Measurements from ENCODE around the gene MAB21L1.
A peak's percentile ranks its signal among the peaks of the same experiment; 100 is the strongest.

The MAB21L1 gene

GRCh38 chr13:35489050-35489449 is 12.6 kb upstream of the MAB21L1 start:
- Mint-ChIP-seq H3K36me3 (no peaks in the 10 kb centered on the region), H3K27ac (no peak overlapping the region), H3K4me3 (no peak overlapping the region), H3K27me3 (peaks cover 1% of the 10 kb centered on the region), H3K4me1 (no peaks in the 10 kb centered on the region), H3K9me3 (peaks cover 8% of the 10 kb centered on the region)

- Mint-ChIP-seq H3K27ac (no peak overlapping the region), H3K4me1 (no peaks in the 10 kb centered on the region), H3K9me3 (no peaks in the 10 kb centered on the region), H3K36me3 (no peaks in the 10 kb centered on the region), H3K27me3 (peaks cover 1% of the 10 kb centered on the region), H3K4me3 (no peak overlapping the region)
These were observed 8.9 kb upstream of the MAB21L1 start for GRCh38 chr13:35485424-35485823.

- H3K27ac Mint-ChIP-seq = no peak overlapping the region
- H3K4me1 Mint-ChIP-seq = no peaks in the 10 kb centered on the region
- no peaks in the 10 kb centered on the region for H3K9me3 Mint-ChIP-seq
- H3K4me3 Mint-ChIP-seq = no peak overlapping the region
- no peaks in the 10 kb centered on the region for H3K36me3 Mint-ChIP-seq
- peaks cover 4% of the 10 kb centered on the region for H3K27me3 Mint-ChIP-seq
These were observed 7.9 kb upstream of the MAB21L1 start for GRCh38 chr13:35484384-35484783.

- Mint-ChIP-seq H3K36me3 (no peaks in the 10 kb centered on the region), H3K27me3 (peaks cover 5% of the 10 kb centered on the region), H3K4me1 (no peaks in the 10 kb centered on the region), H3K9me3 (no peaks in the 10 kb centered on the region), H3K27ac (no peak overlapping the region), H3K4me3 (no peak overlapping the region)
These were observed 7.3 kb upstream of the MAB21L1 start for GRCh38 chr13:35483761-35484160.

GRCh38 chr13:35482527-35482926 is 6.0 kb upstream of the MAB21L1 start:
- Mint-ChIP-seq H3K9me3 (no peaks in the 10 kb centered on the region), H3K27ac (no peak overlapping the region), H3K36me3 (no peaks in the 10 kb centered on the region), H3K4me1 (no peaks in the 10 kb centered on the region), H3K27me3 (peaks cover 14% of the 10 kb centered on the region), H3K4me3 (no peak overlapping the region)

- peaks cover 6% of the 10 kb centered on the region for H3K4me1 Mint-ChIP-seq
- peaks cover 19% of the 10 kb centered on the region for H3K27me3 Mint-ChIP-seq
- H3K27ac Mint-ChIP-seq = no peak overlapping the region
- H3K4me3 Mint-ChIP-seq = no peak overlapping the region
- no peaks in the 10 kb centered on the region for H3K36me3 Mint-ChIP-seq
- H3K9me3 Mint-ChIP-seq = no peaks in the 10 kb centered on the region
These were observed 5.3 kb upstream of the MAB21L1 start for GRCh38 chr13:35481777-35482176.

GRCh38 chr13:35480346-35480745 is 3.9 kb upstream of the MAB21L1 start:
- H3K36me3 Mint-ChIP-seq = no peaks in the 10 kb centered on the region
- no peaks in the 10 kb centered on the region for H3K9me3 Mint-ChIP-seq
- peaks cover 20% of the 10 kb centered on the region for H3K4me1 Mint-ChIP-seq
- no peak overlapping the region for H3K27ac Mint-ChIP-seq
- H3K27me3 Mint-ChIP-seq = peaks cover 34% of the 10 kb centered on the region
- H3K4me3 Mint-ChIP-seq = no peak overlapping the region

- Mint-ChIP-seq H3K4me3 (no peak overlapping the region), H3K36me3 (no peaks in the 10 kb centered on the region), H3K27me3 (peaks cover 38% of the 10 kb centered on the region), H3K4me1 (peaks cover 20% of the 10 kb centered on the region), H3K27ac (no peak overlapping the region), H3K9me3 (no peaks in the 10 kb centered on the region)
These were observed 3.2 kb upstream of the MAB21L1 start for GRCh38 chr13:35479706-35480105.

- no peak overlapping the region for H3K4me3 Mint-ChIP-seq
These were observed 2.6 kb upstream of the MAB21L1 start for GRCh38 chr13:35479038-35479492.

GRCh38 chr13:35478271-35479037 is 2.0 kb upstream of the MAB21L1 start:
- Mint-ChIP-seq H3K9me3 (no peaks in the 10 kb centered on the region), H3K4me1 (peaks cover 20% of the 10 kb centered on the region), H3K27ac (no peak overlapping the region), H3K27me3 (peaks cover 44% of the 10 kb centered on the region), H3K4me3 (no peak overlapping the region), H3K36me3 (no peaks in the 10 kb centered on the region)

More at GRCh38 chr13:35479038-35479492, 2.6 kb upstream of the MAB21L1 start:
- Mint-ChIP-seq H3K4me1 (peaks cover 20% of the 10 kb centered on the region), H3K27me3 (peaks cover 42% of the 10 kb centered on the region), H3K36me3 (no peaks in the 10 kb centered on the region), H3K27ac (no peak overlapping the region), H3K9me3 (no peaks in the 10 kb centered on the region)

- H3K36me3 Mint-ChIP-seq = no peaks in the 10 kb centered on the region
- H3K4me1 Mint-ChIP-seq = peaks cover 20% of the 10 kb centered on the region
- H3K27ac Mint-ChIP-seq = no peak overlapping the region
- peaks cover 46% of the 10 kb centered on the region for H3K27me3 Mint-ChIP-seq
- no peak overlapping the region for H3K4me3 Mint-ChIP-seq
- H3K9me3 Mint-ChIP-seq = no peaks in the 10 kb centered on the region
These were observed 977 bp upstream of the MAB21L1 start for GRCh38 chr13:35477386-35477946.

- peaks cover 58% of the 10 kb centered on the region for H3K27me3 Mint-ChIP-seq
- H3K27ac Mint-ChIP-seq = no peak overlapping the region
- H3K9me3 Mint-ChIP-seq = peaks cover under 1% of the 10 kb centered on the region
- peak overlapping the region; percentile 75 for H3K4me3 Mint-ChIP-seq
- H3K36me3 Mint-ChIP-seq = peaks cover 1% of the 10 kb centered on the region
- H3K4me1 Mint-ChIP-seq = peaks cover 22% of the 10 kb centered on the region
These were observed 1.1 kb downstream of the MAB21L1 start for GRCh38 chr13:35475212-35475959.

- Mint-ChIP-seq H3K9me3 (peaks cover 7% of the 10 kb centered on the region), H3K4me1 (peaks cover 23% of the 10 kb centered on the region), H3K27me3 (peaks cover 61% of the 10 kb centered on the region), H3K27ac (no peak overlapping the region), H3K36me3 (peaks cover 3% of the 10 kb centered on the region), H3K4me3 (no peak overlapping the region)
These were observed 1.8 kb downstream of the MAB21L1 start for GRCh38 chr13:35474496-35475211.

- Mint-ChIP-seq H3K4me1 (peaks cover 23% of the 10 kb centered on the region), H3K27ac (no peak overlapping the region), H3K27me3 (peaks cover 61% of the 10 kb centered on the region), H3K9me3 (peaks cover 7% of the 10 kb centered on the region), H3K36me3 (peaks cover 3% of the 10 kb centered on the region), H3K4me3 (no peak overlapping the region)
These were observed 2.7 kb downstream of the MAB21L1 start for GRCh38 chr13:35473802-35474201.

GRCh38 chr13:35473206-35473775 is 3.2 kb downstream of the MAB21L1 start:
- H3K4me1 Mint-ChIP-seq = peaks cover 23% of the 10 kb centered on the region
- no peak overlapping the region for H3K4me3 Mint-ChIP-seq
- peaks cover 7% of the 10 kb centered on the region for H3K9me3 Mint-ChIP-seq
- peaks cover 63% of the 10 kb centered on the region for H3K27me3 Mint-ChIP-seq
- no peak overlapping the region for H3K27ac Mint-ChIP-seq
- peaks cover 3% of the 10 kb centered on the region for H3K36me3 Mint-ChIP-seq

Measured in activated naive CD4-positive, alpha-beta T cell treated with anti-CD3 and anti-CD28 coated beads, Interleukin-2, amount 50 U/mL, for 24 hours (primary cell).